Right lobe of liver (tissue), 4 donors: Measurements from ENCODE around the gene MAP3K12.

ENCODE experiments used
- CTCF ChIP-seq, 4 donors: fragments of 200-600 bp in 3 of 4; fragments of 450-650 bp in 1 of 4; IDR thresholded peaks; one replicate each; pipeline versions ENCODE4 v1.5.1 to v1.8.0; 2016 to 2022; ENCODE audit warnings: antibody characterized with exemption in 4 of 4, mild to moderate bottlenecking in 2 of 4
- POLR2A ChIP-seq: fragments of 450-650 bp; IDR thresholded peaks from one replicate; pipeline ENCODE4 v1.6.1; 2017; ENCODE audit warnings: antibody characterized with exemption, mild to moderate bottlenecking
- donor health status: DM: no; HTN: no; CAD: no.
- donor health status: DM: no; HTN: no; CAD: no.
- donor health status: DM: no; HTN: yes; CAD: no.

- TF ChIP-seq CTCF (IDR thresholded peaks at IDR 0.05) (no peak), POLR2A (no peak)
These were observed 14.3 kb downstream of the MAP3K12 start for GRCh38 chr12:53484686-53485575.
